Activated naive CD4-positive, alpha-beta T cell treated with anti-CD3 and anti-CD28 coated beads, Interleukin-2, amount 10 ng/mL, durations not matched to agents 7 days and 5 days (primary cell): ENCODE data around the gene C16orf86.

ENCODE experiments used
- CTCF ChIA-PET: fragments of 350-600 bp; sonication (Branson Sonifier 250); formaldehyde crosslinking; loops from one replicate; lab custom pipeline; 2021; ENCODE audit warnings: antibody characterized with exemption; lab: Charles Lee
- DNase-seq: peaks from one replicate; pipeline ENCODE4 v3.0.0-alpha.2; 2020
- H3K27ac Mint-ChIP-seq: one replicate; pipeline ENCODE4 v1.8.0; 2021; ENCODE audit warnings: mild to moderate bottlenecking, moderate library complexity, mixed read lengths
- H3K27me3 Mint-ChIP-seq: one replicate; pipeline ENCODE4 v1.8.0; 2021; ENCODE audit warnings: mild to moderate bottlenecking, mixed read lengths
- H3K36me3 Mint-ChIP-seq: one replicate; pipeline ENCODE4 v1.8.0; 2021; ENCODE audit warnings: mixed read lengths
- H3K4me1 Mint-ChIP-seq: one replicate; pipeline ENCODE4 v1.8.0; 2021; ENCODE audit warnings: mixed read lengths
- H3K4me3 Mint-ChIP-seq: one replicate; pipeline ENCODE4 v1.8.0; 2021; ENCODE audit warnings: mild to moderate bottlenecking, moderate library complexity, mixed read lengths
- H3K9me3 Mint-ChIP-seq: one replicate; pipeline ENCODE4 v1.8.0; 2021; ENCODE audit warnings: mixed read lengths

Gene C16orf86

GRCh38 chr16:67666559-67667452 is at the start of gene C16orf86, which contains the start of gene ENKD1:
Gene C16orf86, plus strand, starts transcription at chr16:67666814. Its CDS starts 157 bp downstream, at chr16:67666971.
Gene ENKD1, minus strand, starts transcription at chr16:67666750. Its CDS starts 308 bp downstream, at chr16:67666442.
- peak; percentile 91 for DNase-seq
- Mint-ChIP-seq H3K4me3 (peak within 1 kb of the TSS; percentile 87), H3K9me3 (no peaks in the 10 kb centered on the region), H3K27me3 (peaks cover 4% of the 10 kb centered on the region), H3K36me3 (peaks cover 9% of the 10 kb centered on the region), H3K27ac (peak within 1 kb of the TSS; percentile 86), H3K4me1 (peaks cover 33% of the 10 kb centered on the region)
- CTCF ChIA-PET, result interaction anchor here (0.6 to 10.0 kb wide), 15 partner anchors 10 to 195 kb away, joined by 3 to 151 read pairs (median 4); partner anchors contain the start of genes CARMIL2, CTCF and GFOD2

DNA sequence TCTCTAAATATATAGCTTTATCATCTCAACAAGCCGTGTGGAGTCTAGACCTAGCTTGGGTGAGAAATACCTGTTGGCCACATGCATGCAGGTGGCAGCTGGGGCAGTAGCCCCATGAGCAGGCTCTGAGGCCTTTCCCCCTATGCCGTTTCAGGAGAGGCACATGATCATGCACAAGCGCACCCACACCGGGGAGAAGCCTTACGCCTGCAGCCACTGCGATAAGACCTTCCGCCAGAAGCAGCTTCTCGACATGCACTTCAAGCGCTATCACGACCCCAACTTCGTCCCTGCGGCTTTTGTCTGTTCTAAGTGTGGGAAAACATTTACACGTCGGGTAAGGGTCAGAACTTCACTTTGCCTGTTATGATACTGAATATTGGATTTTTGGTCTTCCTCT is 38.4 kb upstream of the C16orf86 start:
- Mint-ChIP-seq H3K27me3 (no peaks in the 10 kb centered on the region), H3K36me3 (peaks cover 51% of the 10 kb centered on the region), H3K27ac (no peak overlapping the region), H3K9me3 (no peaks in the 10 kb centered on the region), H3K4me3 (no peak overlapping the region), H3K4me1 (no peaks in the 10 kb centered on the region)
- no peak for DNase-seq
- CTCF ChIA-PET, result interaction anchor here (1.9 kb wide), 1 partner anchor 107 kb away, joined by 5 read pairs; no protein-coding TSS in a partner anchor

GRCh38 chr16:67632415-67633172 is 34.0 kb upstream of the C16orf86 start:
- DNase-seq, result no peak
- no peaks in the 10 kb centered on the region for H3K4me1 Mint-ChIP-seq
- H3K4me3 Mint-ChIP-seq, result no peak overlapping the region
- CTCF ChIA-PET, result interaction anchor here (2.3 to 2.5 kb wide), 2 partner anchors 85 to 111 kb away, joined by 10 to 16 read pairs; no protein-coding TSS in a partner anchor
- no peaks in the 10 kb centered on the region for H3K9me3 Mint-ChIP-seq
- no peaks in the 10 kb centered on the region for H3K27me3 Mint-ChIP-seq
- H3K27ac Mint-ChIP-seq, result no peak overlapping the region
- peaks cover 47% of the 10 kb centered on the region for H3K36me3 Mint-ChIP-seq

GRCh38 chr16:67636713-67637112 is 29.9 kb upstream of the C16orf86 start:
- Mint-ChIP-seq H3K4me3 (no peak overlapping the region), H3K9me3 (no peaks in the 10 kb centered on the region), H3K4me1 (no peaks in the 10 kb centered on the region), H3K27ac (no peak overlapping the region), H3K27me3 (no peaks in the 10 kb centered on the region), H3K36me3 (peaks cover 36% of the 10 kb centered on the region)
- CTCF ChIA-PET, result interaction anchor here (1.6 kb wide), 1 partner anchor 8 kb away, joined by 5 read pairs; the partner anchor contains the start of gene CARMIL2
- no peak for DNase-seq

- CTCF ChIA-PET, result interaction anchor here (1.3 to 9.6 kb wide), 3 partner anchors 91 to 117 kb away, joined by 3 to 238 read pairs (median 3); no protein-coding TSS in a partner anchor
- Mint-ChIP-seq H3K27ac (no peak overlapping the region), H3K9me3 (no peaks in the 10 kb centered on the region), H3K4me3 (no peak overlapping the region), H3K27me3 (no peaks in the 10 kb centered on the region), H3K36me3 (peaks cover 29% of the 10 kb centered on the region), H3K4me1 (no peaks in the 10 kb centered on the region)
- no peak for DNase-seq
Measured at GRCh38 chr16:67637625-67638024, 29.0 kb upstream of the C16orf86 start.

DNA sequence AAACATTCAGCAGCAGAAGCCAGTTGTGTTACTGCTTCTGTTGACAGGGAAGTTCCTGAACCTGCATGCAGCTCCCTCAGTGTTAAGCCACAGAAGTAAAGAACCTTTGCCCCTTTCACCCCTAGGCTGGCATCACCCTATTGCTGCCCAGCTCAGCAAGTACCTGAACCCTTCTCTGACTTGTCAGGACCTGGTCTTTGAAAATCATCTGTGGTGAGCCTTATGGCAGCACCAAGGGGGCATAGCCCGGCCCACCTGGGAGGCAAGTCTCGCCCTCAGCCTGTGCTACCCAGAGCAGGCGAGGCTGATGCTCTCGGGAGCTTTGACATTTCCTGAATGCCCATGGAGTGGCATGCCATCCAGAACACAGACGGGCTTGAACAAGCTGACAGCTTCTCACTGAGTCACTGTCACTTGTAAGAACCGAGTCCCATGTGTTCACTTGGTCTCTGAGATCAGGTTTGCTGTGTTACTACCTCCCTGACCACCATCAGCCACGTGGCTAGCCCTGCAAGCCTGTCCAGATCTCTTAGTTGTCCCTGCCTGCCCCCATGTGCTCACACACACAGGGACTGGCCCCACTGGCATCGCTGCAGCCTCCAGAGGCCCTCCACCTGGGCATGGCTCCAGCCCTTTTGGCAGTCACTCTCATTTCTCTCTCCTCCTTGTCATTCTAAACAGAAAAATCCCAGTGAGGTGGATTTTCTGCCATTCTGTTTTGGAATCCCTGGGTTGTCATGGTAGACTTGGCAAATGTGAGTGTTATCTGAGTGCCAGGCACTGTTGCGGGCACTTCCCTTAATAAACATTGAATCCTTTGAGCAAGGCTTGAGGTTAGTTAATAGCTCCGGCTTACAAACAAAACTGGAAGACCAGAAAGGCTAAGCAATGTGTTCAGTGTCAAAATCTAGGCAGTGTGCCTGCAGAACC is 24.6 kb upstream of the C16orf86 start:
- Mint-ChIP-seq H3K27me3 (no peaks in the 10 kb centered on the region), H3K4me3 (no peak overlapping the region), H3K36me3 (peaks cover 19% of the 10 kb centered on the region), H3K4me1 (peaks cover 25% of the 10 kb centered on the region), H3K9me3 (no peaks in the 10 kb centered on the region), H3K27ac (no peak overlapping the region)
- CTCF ChIA-PET, result interaction anchor here (0.6 to 9.6 kb wide), 6 partner anchors 17 to 465 kb away, joined by 3 to 238 read pairs (median 40); partner anchors contain the start of genes ACD, CTCF and PARD6A
- no peak for DNase-seq

- no peaks in the 10 kb centered on the region for H3K27me3 Mint-ChIP-seq
- H3K27ac Mint-ChIP-seq, result peak overlapping the region; percentile 80
- no peaks in the 10 kb centered on the region for H3K9me3 Mint-ChIP-seq
- no peak for DNase-seq
- H3K4me3 Mint-ChIP-seq, result peak overlapping the region; percentile 67
- CTCF ChIA-PET, result interaction anchor here (0.9 to 9.6 kb wide), 13 partner anchors 8 to 153 kb away, joined by 3 to 238 read pairs (median 12); partner anchors contain the start of genes ACD, C16orf86, CTCF and ENKD1
- peaks cover 15% of the 10 kb centered on the region for H3K36me3 Mint-ChIP-seq
- H3K4me1 Mint-ChIP-seq, result peaks cover 26% of the 10 kb centered on the region
Measured at GRCh38 chr16:67644038-67644437, 22.6 kb upstream of the C16orf86 start.

DNA sequence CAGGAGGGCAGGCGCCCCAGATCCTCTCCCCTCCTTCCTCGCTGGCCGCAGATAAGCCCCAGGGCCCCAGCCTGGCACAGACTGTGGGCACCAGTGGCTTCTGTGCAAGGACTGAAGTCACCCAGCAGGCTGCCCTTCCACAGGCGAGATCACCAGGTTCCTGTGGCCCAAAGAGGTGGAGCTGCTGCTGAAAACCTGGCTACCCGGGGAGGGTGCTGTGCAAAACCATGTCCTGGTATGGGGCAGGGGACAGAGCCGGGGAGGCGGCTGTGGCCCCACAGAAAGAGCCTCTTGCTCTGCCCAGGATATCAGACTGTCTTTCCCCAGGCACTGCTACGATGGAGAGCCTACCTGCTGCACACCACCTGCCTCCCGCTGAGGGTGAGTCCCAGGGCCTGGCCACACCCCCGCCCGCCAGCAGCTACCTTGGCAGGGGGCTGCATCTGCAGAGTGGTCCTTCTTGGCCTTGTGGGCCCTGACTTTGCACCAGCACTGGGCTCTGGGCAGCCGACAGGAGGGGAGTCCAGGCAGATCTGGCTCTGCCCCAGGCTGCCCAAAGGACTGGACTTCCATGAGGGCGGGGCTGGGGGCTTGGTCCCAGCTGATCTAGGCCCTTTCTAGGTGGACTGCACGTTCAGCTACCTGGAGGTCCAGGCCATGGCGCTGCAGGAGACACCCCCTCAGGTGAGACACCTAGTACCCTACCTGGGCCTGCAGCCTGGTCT is 21.1 kb upstream of the C16orf86 start:
- H3K27ac Mint-ChIP-seq, result peak overlapping the region; percentile 94
- H3K4me3 Mint-ChIP-seq, result peak overlapping the region; percentile 90
- H3K4me1 Mint-ChIP-seq, result peaks cover 29% of the 10 kb centered on the region
- peaks cover 22% of the 10 kb centered on the region for H3K36me3 Mint-ChIP-seq
- DNase-seq, result no peak
- CTCF ChIA-PET, result interaction anchor here (0.5 to 9.6 kb wide), 22 partner anchors 10 to 292 kb away, joined by 3 to 238 read pairs (median 4); partner anchors contain the start of genes ACD, ATP6V0D1, C16orf86 and CTCF
- no peaks in the 10 kb centered on the region for H3K27me3 Mint-ChIP-seq
- H3K9me3 Mint-ChIP-seq, result no peaks in the 10 kb centered on the region

- no peaks in the 10 kb centered on the region for H3K9me3 Mint-ChIP-seq
- H3K4me3 Mint-ChIP-seq, result peak overlapping the region; percentile 67
- CTCF ChIA-PET, result interaction anchor here (1.2 to 9.6 kb wide), 4 partner anchors 21 to 126 kb away, joined by 3 to 238 read pairs (median 40); no protein-coding TSS in a partner anchor
- H3K27ac Mint-ChIP-seq, result peak overlapping the region; percentile 24
- no peak for DNase-seq
- H3K36me3 Mint-ChIP-seq, result peaks cover 38% of the 10 kb centered on the region
- no peaks in the 10 kb centered on the region for H3K27me3 Mint-ChIP-seq
- peaks cover 31% of the 10 kb centered on the region for H3K4me1 Mint-ChIP-seq
Measured at GRCh38 chr16:67647111-67647651, 19.4 kb upstream of the C16orf86 start.

DNA sequence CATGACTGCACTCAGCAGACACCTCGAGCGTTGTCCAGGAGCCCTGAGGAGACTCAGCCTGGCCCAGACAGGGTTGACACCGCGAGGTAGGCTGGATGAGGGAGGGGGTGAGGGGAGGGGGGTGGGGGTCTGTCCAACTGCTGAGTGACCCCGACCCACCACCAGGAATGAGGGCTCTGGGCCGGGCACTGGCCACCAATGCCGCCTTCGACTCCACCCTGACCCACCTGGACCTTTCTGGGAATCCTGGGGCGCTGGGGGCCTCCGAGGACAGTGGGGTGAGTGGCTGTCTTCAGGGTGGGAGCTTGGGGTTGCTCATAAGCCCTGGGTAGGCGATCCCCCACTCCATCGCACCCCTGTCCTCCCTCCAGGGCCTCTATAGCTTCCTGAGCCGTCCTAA is 18.9 kb upstream of the C16orf86 start:
- no peak overlapping the region for H3K4me3 Mint-ChIP-seq
- H3K27ac Mint-ChIP-seq, result no peak overlapping the region
- DNase-seq, result no peak
- no peaks in the 10 kb centered on the region for H3K27me3 Mint-ChIP-seq
- CTCF ChIA-PET, result interaction anchor here (1.2 to 7.8 kb wide), 4 partner anchors 20 to 127 kb away, joined by 3 to 76 read pairs (median 4); no protein-coding TSS in a partner anchor
- peaks cover 31% of the 10 kb centered on the region for H3K4me1 Mint-ChIP-seq
- H3K36me3 Mint-ChIP-seq, result peaks cover 39% of the 10 kb centered on the region
- H3K9me3 Mint-ChIP-seq, result no peaks in the 10 kb centered on the region

DNA sequence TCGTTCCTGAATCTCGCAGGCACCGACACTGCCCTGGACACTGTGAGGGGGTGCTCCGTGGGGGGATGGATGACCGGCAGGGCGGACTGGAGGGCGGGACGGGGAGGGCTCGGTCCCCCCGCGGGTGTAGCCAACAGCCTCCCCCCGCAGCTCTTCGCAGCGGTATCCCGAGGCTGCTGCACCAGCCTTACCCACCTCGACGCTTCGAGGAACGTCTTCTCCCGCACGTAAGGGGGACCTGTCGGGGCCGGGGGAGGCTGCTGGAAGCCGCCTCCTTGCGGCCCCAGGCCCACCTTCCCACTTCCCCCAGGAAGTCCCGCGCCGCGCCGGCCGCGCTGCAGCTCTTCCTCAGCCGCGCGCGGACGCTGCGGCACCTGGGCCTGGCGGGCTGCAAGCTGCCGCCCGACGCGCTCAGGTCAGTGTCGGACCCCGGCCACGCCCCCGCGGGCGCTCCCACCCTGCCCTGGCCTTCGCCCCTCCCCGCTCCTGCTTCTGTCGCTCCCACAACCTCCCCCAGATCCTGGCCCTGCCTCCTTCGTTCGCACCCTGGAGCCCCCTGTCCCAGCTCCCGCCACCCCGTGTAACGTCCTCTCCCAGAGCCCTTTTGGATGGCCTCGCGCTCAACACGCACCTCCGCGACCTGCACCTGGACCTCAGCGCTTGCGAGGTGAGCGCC is 18.4 kb upstream of the C16orf86 start:
- no peaks in the 10 kb centered on the region for H3K27me3 Mint-ChIP-seq
- H3K27ac Mint-ChIP-seq, result no peak overlapping the region
- CTCF ChIA-PET, result interaction anchor here (1.5 to 7.8 kb wide), 3 partner anchors 20 to 128 kb away, joined by 3 to 76 read pairs (median 4); no protein-coding TSS in a partner anchor
- no peak for DNase-seq
- H3K4me3 Mint-ChIP-seq, result no peak overlapping the region
- H3K9me3 Mint-ChIP-seq, result no peaks in the 10 kb centered on the region
- H3K4me1 Mint-ChIP-seq, result peaks cover 31% of the 10 kb centered on the region
- H3K36me3 Mint-ChIP-seq, result peaks cover 39% of the 10 kb centered on the region
